Endothelial cell of umbilical vein (primary cell): ENCODE data around the gene DYRK1B. TPM values are rescaled to one million over a fixed set of nuclear protein-coding genes. Genes with fewer than 3 reads are reported as not detected.
A peak's percentile ranks its signal among the peaks of the same experiment; 100 is the strongest.
"Not testable (repeated sequence)": the region's sequence is repeated elsewhere in the genome, so short reads cannot be mapped to it uniquely, and the experiment has no call there.

ENCODE experiments used
- BruUV-seq: library from RNA; stranded (reverse); fragments of 400-500 nt; replicated peaks from 2 replicates; lab custom pipeline; 2021; lab: Mats Ljungman, UMichigan
- CTCF ChIA-PET: fragments of 300-600, 350-600 bp; sonication (Branson Sonifier 250); formaldehyde crosslinking; loops from one replicate; lab custom pipeline; 2021; ENCODE audit warnings: antibody characterized with exemption, inconsistent platforms; lab: Charles Lee
- POLR2A ChIA-PET: fragments of 300-600, 350-600 bp; sonication (Branson Sonifier 250); formaldehyde crosslinking; loops from one replicate; lab custom pipeline; 2021; ENCODE audit warnings: antibody characterized with exemption, inconsistent platforms; lab: Charles Lee
- DNase-seq: peaks from one replicate; pipeline ENCODE4 v3.0.0-alpha.2; 2011; ENCODE audit warnings: low read depth, low spot score
- FAIRE-seq: peaks from 2 replicates; lab custom pipeline; 2011; peaks lifted over from hg19 to GRCh38; lab: Jason Lieb, UNC
- H2AFZ ChIP-seq: 2 replicates; pipeline ENCODE4 v1.6.0; 2012; ENCODE audit warnings: low read depth, low read length, control low read depth, inconsistent platforms
- H3K27ac ChIP-seq: 2 replicates; pipeline ENCODE4 v1.5.1; 2011; ENCODE audit warnings: low read depth, mild to moderate bottlenecking, control low read depth, low read length, moderate library complexity; ENCODE audit not compliant: insufficient read depth
- H3K27me3 ChIP-seq, 2 experiments: 2 replicates each; pipeline versions ENCODE4 v1.6.0 to v1.6.1; 2011; ENCODE audit warnings: low read length in 2 of 2, mixed read lengths in 1 of 2; ENCODE audit not compliant: control insufficient read depth in 2 of 2, insufficient read depth in 2 of 2
- H3K36me3 ChIP-seq, 2 experiments: 2 replicates in 1 of 2; 3 replicates in 1 of 2; pipeline ENCODE4 v1.5.1; 2011; ENCODE audit warnings: low read length in 2 of 2, mild to moderate bottlenecking in 1 of 2, moderate library complexity in 1 of 2; ENCODE audit not compliant: control insufficient read depth in 2 of 2, insufficient read depth in 2 of 2; ENCODE audit errors: extremely low read depth in 1 of 2
- H3K4me1 ChIP-seq: 3 replicates; pipeline ENCODE4 v1.5.1; 2011; ENCODE audit warnings: mild to moderate bottlenecking, low read length; ENCODE audit not compliant: control insufficient read depth, insufficient read depth; ENCODE audit errors: extremely low read depth
- H3K4me2 ChIP-seq: 2 replicates; pipeline ENCODE4 v1.6.1; 2011; ENCODE audit warnings: low read length, control low read depth, mixed read lengths; ENCODE audit not compliant: insufficient read depth
- H3K4me3 ChIP-seq, 3 experiments: fragments of 200-600 bp in 1 of 3; sonication (generic), shearing (Covaris generic) in 1 of 3; replicated peaks in 1 of 3; 2 replicates each; pipeline ENCODE4 v1.5.1; 2011 to 2016; ENCODE audit warnings: control low read depth in 3 of 3, low read length in 3 of 3, mild to moderate bottlenecking in 2 of 3, inconsistent platforms in 1 of 3, low read depth in 1 of 3, moderate library complexity in 1 of 3; ENCODE audit not compliant: insufficient read depth in 1 of 3
- H3K79me2 ChIP-seq: 2 replicates; pipeline ENCODE4 v1.6.0; 2012; ENCODE audit warnings: low read length, inconsistent platforms; ENCODE audit not compliant: control insufficient read depth, insufficient read depth
- H3K9ac ChIP-seq: replicated peaks from 2 replicates; pipeline ENCODE3; 2011; ENCODE audit warnings: low read length, control low read depth; ENCODE audit not compliant: insufficient read depth; ENCODE audit errors: extremely low read depth
- H3K9me1 ChIP-seq: replicated peaks from 3 replicates; pipeline ENCODE4 v1.6.0; 2011; ENCODE audit warnings: mild to moderate bottlenecking, low read length; ENCODE audit not compliant: control insufficient read depth, insufficient read depth; ENCODE audit errors: extremely low read depth
- H3K9me3 ChIP-seq: replicated peaks from 2 replicates; pipeline ENCODE4 v1.5.1; 2012; ENCODE audit warnings: low read length, inconsistent platforms; ENCODE audit not compliant: control insufficient read depth, insufficient read depth
- H4K20me1 ChIP-seq: replicated peaks from 2 replicates; pipeline ENCODE3; 2011; ENCODE audit warnings: mild to moderate bottlenecking, low read length; ENCODE audit not compliant: control insufficient read depth, insufficient read depth; ENCODE audit errors: extremely low read depth
- dilution Hi-C: fragments of 300-500 bp; cut with MboI; formaldehyde crosslinking; loops from one replicate; pipeline ENCODE4 v1.15.0; 2019; ENCODE audit warnings: low sequenced_read_pairs; ENCODE audit not compliant: extremely low pct_ligation_motif_present
- intact Hi-C: fragments of 100-400 bp; cut with micrococcal nuclease; formaldehyde crosslinking; loops from one replicate; pipeline ENCODE4 v1.10.0; 2022
- polyA plus RNA-seq, 4 experiments: library from polyadenylated mRNA; depleted of rRNA in 3 of 4; stranded (reverse) in 3 of 4; unstranded in 1 of 4; fragments of >200 nt; gene quantifications; 2 replicates each; pipeline versions ENCODE4 v1.2.1 to v1.2.3, GENCODE V29; 2011 to 2012; ENCODE audit warnings: missing spikeins in 1 of 4
- total RNA-seq: library from RNA; stranded (reverse); gene quantifications from 2 replicates; pipeline ENCODE4 v1.2.3, GENCODE V29; 2021

Gene DYRK1B
- total and polyA plus RNA-seq, 2 donors (not counting 3 experiments of a cell fraction or from before 2014, with no cell fraction given): 17.7 to 30.8 TPM

DNA sequence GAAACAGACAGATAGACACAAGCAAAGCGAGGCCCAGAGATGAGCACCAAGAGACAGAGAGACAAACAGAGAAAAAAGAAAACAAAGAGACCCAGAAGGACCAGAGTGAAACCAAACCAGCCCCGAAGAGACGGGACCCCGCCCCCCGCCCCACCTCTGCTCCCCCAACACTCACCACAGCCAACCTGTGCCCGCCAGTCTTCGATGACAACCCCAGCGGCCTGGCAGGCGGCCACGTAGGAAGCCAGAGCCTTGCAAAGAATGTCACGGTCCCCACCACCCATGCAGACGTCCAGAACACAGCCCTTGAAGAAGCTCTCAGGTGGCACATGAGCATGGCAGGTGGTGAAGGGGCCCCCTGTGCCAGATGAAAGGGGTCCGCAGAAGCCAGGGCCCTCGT, 43.5 kb upstream of the DYRK1B start:
- H3K9ac ChIP-seq, H2AFZ ChIP-seq, dilution Hi-C loops, DNase-seq, H3K4me3 ChIP-seq, POLR2A ChIA-PET, CTCF ChIA-PET, BruUV-seq, H3K4me2 ChIP-seq, H3K27ac ChIP-seq, H3K9me3 ChIP-seq, H3K27me3 ChIP-seq, H3K36me3 ChIP-seq, H3K4me1 ChIP-seq, intact Hi-C loops, H4K20me1 ChIP-seq, H3K9me1 ChIP-seq, H3K79me2 ChIP-seq, FAIRE-seq: not testable (repeated sequence)

DNA sequence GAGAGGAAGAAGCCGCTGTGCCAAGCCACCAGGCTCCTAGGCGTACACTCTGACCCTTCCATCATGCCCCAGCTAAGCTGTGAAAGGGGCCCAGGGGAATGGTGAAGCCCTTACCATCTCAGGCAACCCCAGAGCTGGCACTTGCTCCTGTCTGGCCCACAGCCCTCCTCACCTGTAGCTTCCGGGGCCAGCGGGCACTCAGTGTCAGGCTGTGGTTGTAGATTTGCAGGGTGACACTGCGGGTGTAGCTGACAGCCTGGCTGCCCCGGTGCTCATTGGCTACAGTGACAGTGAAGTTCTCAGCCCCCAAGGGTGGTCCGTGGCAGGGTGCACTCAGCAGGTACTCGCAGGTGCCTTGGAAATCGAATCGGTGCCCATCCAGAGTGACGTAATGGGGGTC, 42.5 kb upstream of the DYRK1B start:
- CTCF ChIA-PET, DNase-seq, H4K20me1 ChIP-seq, intact Hi-C loops, BruUV-seq, H3K9me3 ChIP-seq, H2AFZ ChIP-seq, H3K79me2 ChIP-seq, H3K9ac ChIP-seq, POLR2A ChIA-PET, H3K4me1 ChIP-seq, H3K9me1 ChIP-seq, H3K4me2 ChIP-seq, H3K36me3 ChIP-seq, dilution Hi-C loops, H3K27me3 ChIP-seq, H3K4me3 ChIP-seq, FAIRE-seq, H3K27ac ChIP-seq: not testable (repeated sequence)

DNA sequence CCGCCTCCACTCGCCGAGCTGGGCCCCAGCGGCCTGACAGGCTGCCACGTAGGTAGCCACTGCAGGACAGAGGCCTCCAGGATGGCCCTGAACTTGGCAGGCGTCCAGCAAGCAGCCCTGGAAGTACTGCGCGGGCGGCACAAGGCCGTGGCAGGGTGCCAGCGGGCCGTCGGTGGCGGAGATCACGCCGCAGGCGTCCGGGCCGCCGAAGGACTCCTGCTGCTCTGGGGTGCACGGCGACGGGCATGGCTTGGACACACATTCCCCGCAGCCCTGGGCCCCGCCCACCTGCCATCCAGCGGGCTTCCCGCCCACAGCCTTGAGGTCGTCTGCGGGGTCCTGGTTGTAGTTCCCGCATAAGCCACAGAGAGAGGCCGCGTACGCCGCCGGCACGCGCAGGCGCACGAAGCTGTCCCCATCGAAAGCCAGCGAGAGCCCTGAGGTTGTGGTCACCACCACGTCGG, 41.5 kb upstream of the DYRK1B start:
- BruUV-seq, H3K4me2 ChIP-seq, H3K79me2 ChIP-seq, FAIRE-seq, H3K36me3 ChIP-seq, H3K27ac ChIP-seq, H3K27me3 ChIP-seq, H3K9ac ChIP-seq, H4K20me1 ChIP-seq, H3K9me1 ChIP-seq, POLR2A ChIA-PET, CTCF ChIA-PET, H3K4me3 ChIP-seq, intact Hi-C loops, dilution Hi-C loops, H2AFZ ChIP-seq, H3K9me3 ChIP-seq, H3K4me1 ChIP-seq: not testable (repeated sequence)
- peak; percentile 24 for DNase-seq
